LNCaP clone FGC (cell line): ENCODE data around the gene IYD.

Source experiments
- DNase-seq: peaks from one replicate; pipeline ENCODE4 v3.0.0-alpha.2; 2011; ENCODE audit warnings: low read depth
- H3K4me3 ChIP-seq: 2 replicates; pipeline ENCODE4 v1.5.1; 2011; ENCODE audit warnings: mild to moderate bottlenecking, low read depth, low read length, control low read depth
- TF ChIP-seq, protein P1 (sequence below): IDR thresholded peaks from 2 replicates; pipeline ENCODE4 v1.5.1; 2012; ENCODE audit warnings: mild to moderate bottlenecking; ENCODE audit not compliant: control insufficient read depth, insufficient read depth; ENCODE audit errors: extremely low read depth

IYD gene

DNA sequence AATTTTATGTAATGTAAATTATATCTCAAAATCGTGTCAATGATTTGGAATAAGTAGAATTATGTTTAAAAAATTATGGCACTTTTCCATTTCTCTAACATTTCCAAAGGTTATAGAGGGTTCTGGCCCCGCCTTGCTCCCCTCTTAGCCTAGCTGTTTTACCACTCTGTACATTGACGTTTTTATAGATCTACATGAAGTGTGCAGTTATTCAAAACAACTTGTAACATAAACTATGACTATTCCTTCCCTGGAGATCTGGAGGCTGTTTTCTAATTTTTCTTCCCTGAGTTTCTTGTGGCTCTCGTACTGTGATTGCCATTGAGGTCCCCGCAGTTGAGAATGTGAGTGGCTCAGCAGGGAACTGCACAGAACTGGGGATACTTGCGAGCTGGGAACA lies 48.4 kb downstream of the IYD start:
- H3K4me3 ChIP-seq = no peak overlapping the region
- no peak for DNase-seq
- TF ChIP-seq, protein P1, sequence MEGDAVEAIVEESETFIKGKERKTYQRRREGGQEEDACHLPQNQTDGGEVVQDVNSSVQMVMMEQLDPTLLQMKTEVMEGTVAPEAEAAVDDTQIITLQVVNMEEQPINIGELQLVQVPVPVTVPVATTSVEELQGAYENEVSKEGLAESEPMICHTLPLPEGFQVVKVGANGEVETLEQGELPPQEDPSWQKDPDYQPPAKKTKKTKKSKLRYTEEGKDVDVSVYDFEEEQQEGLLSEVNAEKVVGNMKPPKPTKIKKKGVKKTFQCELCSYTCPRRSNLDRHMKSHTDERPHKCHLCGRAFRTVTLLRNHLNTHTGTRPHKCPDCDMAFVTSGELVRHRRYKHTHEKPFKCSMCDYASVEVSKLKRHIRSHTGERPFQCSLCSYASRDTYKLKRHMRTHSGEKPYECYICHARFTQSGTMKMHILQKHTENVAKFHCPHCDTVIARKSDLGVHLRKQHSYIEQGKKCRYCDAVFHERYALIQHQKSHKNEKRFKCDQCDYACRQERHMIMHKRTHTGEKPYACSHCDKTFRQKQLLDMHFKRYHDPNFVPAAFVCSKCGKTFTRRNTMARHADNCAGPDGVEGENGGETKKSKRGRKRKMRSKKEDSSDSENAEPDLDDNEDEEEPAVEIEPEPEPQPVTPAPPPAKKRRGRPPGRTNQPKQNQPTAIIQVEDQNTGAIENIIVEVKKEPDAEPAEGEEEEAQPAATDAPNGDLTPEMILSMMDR = no peak

DNA sequence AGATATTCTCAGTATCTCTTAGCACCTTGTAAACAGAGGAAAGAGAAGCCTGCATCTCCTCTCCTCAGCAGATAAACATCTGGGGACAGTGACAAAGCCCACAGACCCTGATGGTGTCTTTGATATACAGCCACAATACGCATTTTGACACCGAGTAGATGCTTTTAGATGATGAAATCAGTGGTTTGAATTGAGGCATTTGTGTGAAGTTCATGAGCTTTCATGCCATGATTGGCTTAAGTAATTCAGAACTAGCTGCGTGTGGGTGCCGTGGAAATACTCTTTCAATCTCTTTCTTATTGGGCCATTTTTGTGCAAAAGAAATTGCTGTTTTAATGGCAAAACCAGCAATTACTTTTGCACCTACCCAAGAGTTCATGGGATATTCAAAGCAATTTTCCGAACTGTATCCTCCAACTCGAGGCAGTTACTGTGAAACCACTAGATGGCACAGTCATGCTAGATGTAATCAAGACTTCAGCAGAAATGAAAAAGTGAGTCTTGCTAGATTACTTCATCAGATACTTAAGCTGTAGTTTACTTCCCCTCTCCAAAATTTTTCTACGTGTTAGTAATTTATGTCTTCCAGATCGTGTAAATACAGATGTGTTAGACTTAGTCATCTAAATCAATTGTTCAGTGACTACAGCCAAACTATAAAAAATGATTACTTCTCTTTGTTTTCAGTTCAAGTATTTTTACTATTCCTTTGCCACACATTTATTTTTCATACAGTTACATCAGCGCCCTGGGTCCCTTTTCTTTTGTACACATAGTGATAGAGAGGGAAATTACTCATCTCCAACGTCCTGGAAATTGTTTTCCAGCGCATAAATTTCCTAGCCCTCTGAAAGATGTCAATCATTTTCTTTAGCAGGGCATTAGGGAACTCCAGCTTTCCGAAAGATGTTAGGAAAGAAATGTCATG lies 49.4 kb downstream of the IYD start:
- H3K4me3 ChIP-seq = no peak overlapping the region
- DNase-seq = peak; percentile 51
- TF ChIP-seq, protein P1 = peak; percentile 86

DNA sequence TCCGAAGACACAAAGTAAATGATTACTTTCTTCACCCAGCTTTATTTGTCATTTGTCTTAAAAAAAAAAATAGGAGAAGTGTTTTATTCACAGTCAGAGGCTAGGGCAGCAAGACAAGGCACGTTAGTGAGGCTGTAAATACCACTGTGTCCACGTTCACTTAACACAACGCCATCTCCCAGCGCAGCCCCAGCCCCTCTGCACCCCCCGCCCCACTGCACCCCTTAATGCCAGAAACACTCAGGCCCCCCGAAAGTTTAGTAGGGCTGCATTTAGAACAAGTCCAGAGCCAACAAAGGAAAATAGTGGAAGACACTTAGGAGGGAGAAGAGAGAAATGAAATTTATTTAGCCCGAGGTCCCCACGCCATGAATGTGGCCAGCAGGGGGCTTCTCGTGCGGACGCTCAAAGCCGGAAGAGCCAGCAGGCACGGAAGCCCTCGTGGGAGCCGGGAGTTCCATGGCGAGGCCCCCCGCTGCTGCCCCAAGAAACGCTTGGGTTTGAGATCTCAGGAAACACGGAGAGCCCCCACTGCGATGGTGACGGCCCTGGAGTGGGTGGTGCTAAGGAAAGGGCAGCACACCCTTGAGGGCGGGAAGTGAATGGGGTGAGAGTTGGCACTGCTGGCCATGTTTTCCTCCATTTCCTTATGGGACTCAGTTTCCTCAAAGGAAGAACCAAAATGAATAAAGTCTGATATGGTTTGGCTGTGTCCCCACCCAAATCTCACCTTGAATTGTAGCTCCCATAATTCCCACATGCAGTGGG lies 50.2 kb downstream of the IYD start:
- DNase-seq = no peak
- TF ChIP-seq, protein P1 = peak; percentile 54
- H3K4me3 ChIP-seq = peak overlapping the region; percentile 33

DNA sequence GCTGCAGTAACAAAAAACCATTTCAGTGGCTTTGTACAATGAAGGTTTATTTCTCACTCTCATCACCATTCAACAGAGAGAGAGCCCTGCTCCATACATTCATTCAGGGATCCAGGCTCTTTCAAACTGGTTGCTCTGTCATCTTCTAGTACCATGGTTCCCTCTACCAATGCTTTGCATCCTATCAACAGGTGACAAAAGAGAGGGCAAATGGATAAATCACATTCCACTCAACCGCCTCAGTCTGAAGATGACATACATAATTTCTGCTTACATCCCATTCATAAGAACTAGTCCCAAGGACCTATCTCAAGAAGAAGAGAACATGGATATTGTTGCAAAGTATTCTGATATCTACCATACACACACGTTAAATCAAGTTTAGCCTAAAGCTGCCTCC lies 51.6 kb downstream of the IYD start:
- TF ChIP-seq, protein P1 = no peak
- no peak for DNase-seq
- no peak overlapping the region for H3K4me3 ChIP-seq

- DNase-seq = no peak
- TF ChIP-seq, protein P1 = no peak
- H3K4me3 ChIP-seq = no peak overlapping the region
These were observed 52.1 kb downstream of the IYD start for GRCh38 chr6:150420926-150421325.

DNA sequence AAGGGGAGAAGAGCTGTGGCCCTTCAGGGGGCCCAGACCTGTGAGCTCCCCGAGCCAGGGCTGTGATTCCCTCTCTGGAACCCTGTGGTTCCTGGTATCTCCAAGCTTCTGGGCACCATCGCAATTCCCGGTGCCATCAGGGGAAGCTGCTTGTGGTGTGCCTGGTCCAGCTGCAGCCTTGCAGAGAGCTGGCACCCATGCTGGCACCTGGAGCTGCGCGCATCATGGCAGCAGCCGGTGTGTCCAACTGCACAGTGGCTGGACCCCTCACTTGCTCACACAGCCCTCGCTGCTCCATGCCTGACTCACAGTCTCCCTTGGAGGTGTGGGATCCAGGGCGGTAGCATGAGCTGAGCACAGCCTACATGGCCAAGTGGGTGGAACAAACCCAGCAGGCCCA lies 56.7 kb downstream of the IYD start:
- no peak overlapping the region for H3K4me3 ChIP-seq
- TF ChIP-seq, protein P1 = no peak
- DNase-seq = no peak
